SK-N-SH treated with all-trans-retinoic acid at 6 μM for 48 hours (cell line): ENCODE data around the gene KRTAP10-1.
"Not testable (repeated sequence)": the region's sequence is repeated elsewhere in the genome, so short reads cannot be mapped to it uniquely, and the experiment has no call there.

Source experiments
- ATAC-seq: fragments of 200-7000 bp; cut with Tn5 transposase; 3 replicates; pipeline ENCODE4 v1.9.1; 2020; ENCODE audit warnings: mild to moderate bottlenecking, moderate library complexity
- ARNTL ChIP-seq: fragments of 450-650 bp; formaldehyde crosslinking; IDR thresholded peaks from 2 replicates; pipeline ENCODE4 v1.5.0; 2020; ENCODE audit warnings: low read depth, mild to moderate bottlenecking, moderate library complexity, borderline replicate concordance
- BACH2 ChIP-seq: fragments of 250-450 bp; sonication (Bioruptor Pico); IDR thresholded peaks from 2 replicates; pipeline ENCODE4 v1.9.0; 2021; ENCODE audit warnings: mild to moderate bottlenecking, borderline replicate concordance
- CREB5 ChIP-seq: fragments of 250-450 bp; sonication (Bioruptor Pico); IDR thresholded peaks from 2 replicates; pipeline ENCODE4 v1.5.1; 2020; ENCODE audit warnings: low read depth, mild to moderate bottlenecking, moderate library complexity
- CSDC2 ChIP-seq: fragments of 250-450 bp; sonication (Bioruptor Pico); IDR thresholded peaks from 2 replicates; pipeline ENCODE4 v1.5.0; 2020; ENCODE audit warnings: mild to moderate bottlenecking, moderate library complexity
- CSRNP3 ChIP-seq: fragments of 250-450 bp; sonication (Bioruptor Pico); IDR thresholded peaks from 2 replicates; pipeline ENCODE4 v1.5.1; 2021; ENCODE audit warnings: mild to moderate bottlenecking, moderate library complexity
- ESRRG ChIP-seq: fragments of 250-450 bp; sonication (Bioruptor Pico); IDR thresholded peaks from 2 replicates; pipeline ENCODE4 v1.6.1; 2021; ENCODE audit warnings: mild to moderate bottlenecking
- GLIS3 ChIP-seq: fragments of 250-450 bp; sonication (Bioruptor Pico); IDR thresholded peaks from 2 replicates; pipeline ENCODE4 v1.5.0; 2020; ENCODE audit warnings: mild to moderate bottlenecking, moderate library complexity
- PATZ1 ChIP-seq: fragments of 250-450 bp; sonication (Bioruptor Pico); IDR thresholded peaks from 2 replicates; pipeline ENCODE4 v1.8.0; 2020; ENCODE audit warnings: mild to moderate bottlenecking, moderate library complexity, borderline replicate concordance
- POU6F1 ChIP-seq: fragments of 250-450 bp; sonication (Bioruptor Pico); IDR thresholded peaks from 2 replicates; pipeline ENCODE4 v1.8.0; 2021; ENCODE audit warnings: low read depth, mild to moderate bottlenecking, moderate library complexity, borderline replicate concordance
- PPARA ChIP-seq: fragments of 250-450 bp; sonication (Bioruptor Pico); IDR thresholded peaks from 2 replicates; pipeline ENCODE4 v1.5.0; 2020; ENCODE audit warnings: mild to moderate bottlenecking, borderline replicate concordance
- SNAI2 ChIP-seq: fragments of 250-450 bp; sonication (Bioruptor Pico); IDR thresholded peaks from 2 replicates; pipeline ENCODE4 v1.5.0; 2020; ENCODE audit warnings: mild to moderate bottlenecking, moderate library complexity
- TCF4 ChIP-seq: fragments of 250-450 bp; sonication (Bioruptor Pico); IDR thresholded peaks from 2 replicates; pipeline ENCODE4 v1.8.0; 2021; ENCODE audit warnings: mild to moderate bottlenecking, moderate library complexity, borderline replicate concordance
- TOX ChIP-seq: fragments of 250-450 bp; sonication (Bioruptor Pico); IDR thresholded peaks from 2 replicates; pipeline ENCODE4 v1.8.0; 2021; ENCODE audit warnings: mild to moderate bottlenecking, moderate library complexity, borderline replicate concordance
- TSHZ2 ChIP-seq: fragments of 250-450 bp; sonication (Bioruptor Pico); IDR thresholded peaks from 2 replicates; pipeline ENCODE4 v1.5.0; 2020; ENCODE audit warnings: mild to moderate bottlenecking, moderate library complexity
- ZC3H10 ChIP-seq: fragments of 250-450 bp; sonication (Bioruptor Pico); IDR thresholded peaks from 2 replicates; pipeline ENCODE4 v1.5.1; 2021; ENCODE audit warnings: mild to moderate bottlenecking, moderate library complexity
- ZFP3 ChIP-seq: fragments of 250-450 bp; sonication (Bioruptor Pico); IDR thresholded peaks from 2 replicates; pipeline ENCODE4 v1.5.0; 2020; ENCODE audit warnings: mild to moderate bottlenecking, moderate library complexity
- ZFP30 ChIP-seq: fragments of 450-650 bp; formaldehyde crosslinking; IDR thresholded peaks from 2 replicates; pipeline ENCODE4 v1.5.0; 2022; ENCODE audit warnings: mild to moderate bottlenecking, moderate library complexity

Gene KRTAP10-1

GRCh38 chr21:44576025-44576420 is 36.0 kb upstream of the KRTAP10-1 start:
- ATAC-seq = no peak
- TF ChIP-seq POU6F1 (CRISPR knock-in tag) = no peak
- no peak for TF ChIP-seq PPARA (CRISPR knock-in tag)
- TF ChIP-seq CSDC2 = no peak
- TF ChIP-seq BACH2 (CRISPR knock-in tag) = no peak
- TF ChIP-seq ARNTL = no peak
- TF ChIP-seq PATZ1 = no peak
- no peak for TF ChIP-seq GLIS3
- TF ChIP-seq ZC3H10 (CRISPR knock-in tag) = no peak
- TF ChIP-seq TCF4 (CRISPR knock-in tag) = no peak
- no peak for TF ChIP-seq ESRRG (CRISPR knock-in tag)
- no peak for TF ChIP-seq ZFP3 (CRISPR knock-in tag)
- TF ChIP-seq TSHZ2 (CRISPR knock-in tag) = no peak
- no peak for TF ChIP-seq ZFP30

- no peak for ATAC-seq
Measured at GRCh38 chr21:44575307-44576024, 35.5 kb upstream of the KRTAP10-1 start.

GRCh38 chr21:44574457-44575306 is 34.7 kb upstream of the KRTAP10-1 start:
- no peak; the same call in 2 of the 3 replicates for ATAC-seq
- TF ChIP-seq CREB5 (CRISPR knock-in tag) (no peak), SNAI2 (CRISPR knock-in tag) (no peak), TOX (no peak), POU6F1 (CRISPR knock-in tag) (no peak), ZFP3 (CRISPR knock-in tag) (no peak)

More at GRCh38 chr21:44575307-44576024, 35.5 kb upstream of the KRTAP10-1 start:
- no peak for TF ChIP-seq GLIS3
- no peak for TF ChIP-seq CSRNP3
- no peak for TF ChIP-seq ZFP3 (CRISPR knock-in tag)
- no peak for TF ChIP-seq ARNTL

- not testable (repeated sequence) for ATAC-seq
Measured at GRCh38 chr21:44573630-44574456, 33.8 kb upstream of the KRTAP10-1 start, which contains the start of gene KRTAP10-4. Gene KRTAP10-4 (plus strand): TSS chr21:44573729. CDS start chr21:44573759, 30 bp downstream.
